Suprapubic skin (tissue), 4 donors: Measurements from ENCODE around the gene RAB22A. TPM values are rescaled to one million over a fixed set of nuclear protein-coding genes. Genes with fewer than 3 reads are reported as not detected.

Experiments
- DNase-seq, 2 donors: peaks; one replicate each; pipeline ENCODE4 v3.0.0-alpha.2; 2019; ENCODE audit warnings: low spot score in 2 of 2
- H3K27ac ChIP-seq: fragments of 200-600 bp; sonication (generic); one replicate; pipeline ENCODE4 v1.5.1; 2019
- H3K27me3 ChIP-seq: fragments of 200-600 bp; sonication (generic); one replicate; pipeline ENCODE4 v1.5.1; 2019
- H3K36me3 ChIP-seq: fragments of 200-600 bp; sonication (generic); one replicate; pipeline ENCODE4 v1.5.1; 2019
- H3K4me1 ChIP-seq: fragments of 200-600 bp; sonication (generic); one replicate; pipeline ENCODE4 v1.5.1; 2019
- H3K4me3 ChIP-seq: fragments of 200-600 bp; sonication (generic); one replicate; pipeline ENCODE4 v1.5.1; 2019; ENCODE audit warnings: mild to moderate bottlenecking
- H3K9me3 ChIP-seq: fragments of 200-600 bp; sonication (generic); one replicate; pipeline ENCODE4 v1.5.1; 2019
- EP300 ChIP-seq: sonication (generic); formaldehyde crosslinking; IDR thresholded peaks from one replicate; pipeline ENCODE4 v1.6.1; 2017; ENCODE audit warnings: antibody characterized with exemption
- POLR2A ChIP-seq, 2 donors: fragments of 450-650 bp; IDR thresholded peaks; one replicate each; pipeline ENCODE4 v1.6.1; 2017; ENCODE audit warnings: antibody characterized with exemption in 2 of 2, mild to moderate bottlenecking in 2 of 2, moderate library complexity in 2 of 2
- POLR2AphosphoS5 ChIP-seq, 3 donors: sonication (generic); formaldehyde crosslinking; IDR thresholded peaks; one replicate each; pipeline ENCODE4 v1.6.1; 2017; ENCODE audit warnings: antibody characterized with exemption in 3 of 3
- WGBS: methylation state at CpG from one replicate; pipeline ENCODE4 v1.1.5; 2018; 5-methylcytosine and 5-hydroxymethylcytosine counted together
- total RNA-seq, 4 donors: library from RNA; depleted of rRNA; stranded (reverse); fragments of >200 nt; gene quantifications; one replicate each; pipeline ENCODE4 v1.1.0, GENCODE V29; 2016
- TF ChIP-seq, protein P1 (sequence below), 2 donors: fragments of 200-600 bp in 1 of 2; fragments of 450-650 bp in 1 of 2; sonication (generic) in 1 of 2; IDR thresholded peaks; one replicate each; pipeline ENCODE4 v1.5.1; 2016 to 2019; ENCODE audit warnings: antibody characterized with exemption in 2 of 2, mild to moderate bottlenecking in 1 of 2, moderate library complexity in 1 of 2

RAB22A gene
- total RNA-seq, 4 donors from 2014 or later: 17.0 to 21.6 (median 19.1) TPM

DNA sequence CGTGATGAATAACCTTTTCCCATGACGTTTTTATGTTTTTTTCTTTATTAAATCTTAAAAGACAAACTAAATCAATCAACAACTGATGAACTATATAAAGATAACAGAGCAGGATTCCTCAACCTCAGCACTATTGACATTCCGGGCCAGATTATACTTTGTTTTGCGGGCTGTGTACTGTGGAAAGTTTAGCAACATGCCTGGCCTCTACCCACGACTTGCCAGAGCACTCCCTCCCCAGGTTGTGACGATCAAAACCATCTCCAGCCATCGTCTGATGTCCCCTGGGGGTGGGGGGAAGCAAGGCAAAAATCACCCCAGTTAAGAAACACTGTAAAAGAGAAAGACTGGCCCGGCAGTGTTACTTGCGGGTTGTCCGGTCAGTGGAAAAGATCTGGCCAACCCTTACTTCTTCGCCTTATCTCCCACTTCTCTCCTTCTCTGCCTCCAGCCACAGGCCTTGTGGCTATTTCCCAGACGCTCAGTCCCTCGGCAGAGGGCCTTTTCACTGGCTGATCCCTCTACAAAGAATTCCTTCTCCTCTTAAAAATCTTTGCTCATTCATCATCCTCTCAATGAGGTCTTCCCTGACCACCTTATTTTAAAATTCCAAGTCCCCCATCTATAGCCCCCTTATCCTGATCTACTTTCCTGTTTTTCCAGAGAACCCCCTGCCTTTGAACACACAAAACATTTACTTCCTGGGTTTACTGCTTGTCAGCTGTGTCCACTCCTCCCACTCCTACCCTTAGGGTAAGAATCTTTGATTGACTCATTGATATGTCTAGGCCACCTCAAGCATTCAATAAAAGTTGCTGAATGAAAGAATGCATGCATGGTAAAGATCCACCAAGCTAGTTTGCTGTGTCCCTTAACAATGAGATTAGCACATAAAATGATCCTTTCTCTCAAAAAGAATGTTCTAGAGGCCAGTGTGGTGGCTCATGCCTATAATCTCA is 14.7 kb upstream of the RAB22A start:
- no peak overlapping the region for H3K4me3 ChIP-seq
- no peak for TF ChIP-seq EP300
- H3K27me3 ChIP-seq: no peaks in the 10 kb centered on the region
- WGBS: 71% methylated on average over 13 of the region's 13 CpGs
- peaks cover 7% of the 10 kb centered on the region for H3K4me1 ChIP-seq
- DNase-seq: no peak
- no peak overlapping the region for H3K27ac ChIP-seq
- H3K36me3 ChIP-seq: no peaks in the 10 kb centered on the region
- H3K9me3 ChIP-seq: no peaks in the 10 kb centered on the region

DNA sequence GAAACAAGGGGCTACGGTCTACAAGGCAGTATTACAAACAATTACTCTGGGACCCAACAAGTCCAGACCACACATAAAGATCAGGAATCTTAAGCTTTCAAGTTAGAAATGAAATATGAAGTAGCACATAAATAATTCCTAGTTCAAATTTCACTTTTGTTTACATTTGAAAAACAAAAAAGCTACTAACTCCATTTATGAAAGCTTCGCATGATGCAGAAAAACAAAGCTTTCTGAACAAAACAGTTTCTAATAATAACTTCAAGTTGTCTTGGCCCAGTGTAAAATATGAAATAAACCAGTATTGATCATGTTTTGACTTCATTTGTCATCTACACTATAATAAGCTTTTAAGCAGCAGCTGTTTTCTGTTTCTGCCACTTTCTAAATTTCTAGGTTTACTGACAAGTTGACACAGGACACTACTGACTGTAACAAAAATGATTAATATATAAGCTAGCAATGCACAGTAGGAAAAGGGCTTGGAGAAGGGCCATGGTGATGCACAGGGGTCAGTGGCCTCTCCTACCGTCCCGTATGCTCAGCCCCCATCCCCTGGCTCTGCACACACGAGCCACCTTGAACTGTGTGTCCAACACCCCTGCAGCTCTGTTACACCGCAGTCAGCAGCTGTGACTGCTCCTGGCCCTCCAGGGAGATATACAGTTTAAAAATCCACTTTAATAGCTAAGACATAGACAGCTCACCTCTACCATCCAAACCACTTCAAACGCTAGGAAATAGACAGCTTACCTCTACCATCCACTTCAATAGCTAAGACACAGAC is 13.3 kb upstream of the RAB22A start:
- TF ChIP-seq POLR2A (IDR thresholded peaks at IDR 0.05) (no peak), EP300 (no peak), POLR2AphosphoS5 (IDR thresholded peaks at IDR 0.05) (no peak)
- TF ChIP-seq, protein P1, sequence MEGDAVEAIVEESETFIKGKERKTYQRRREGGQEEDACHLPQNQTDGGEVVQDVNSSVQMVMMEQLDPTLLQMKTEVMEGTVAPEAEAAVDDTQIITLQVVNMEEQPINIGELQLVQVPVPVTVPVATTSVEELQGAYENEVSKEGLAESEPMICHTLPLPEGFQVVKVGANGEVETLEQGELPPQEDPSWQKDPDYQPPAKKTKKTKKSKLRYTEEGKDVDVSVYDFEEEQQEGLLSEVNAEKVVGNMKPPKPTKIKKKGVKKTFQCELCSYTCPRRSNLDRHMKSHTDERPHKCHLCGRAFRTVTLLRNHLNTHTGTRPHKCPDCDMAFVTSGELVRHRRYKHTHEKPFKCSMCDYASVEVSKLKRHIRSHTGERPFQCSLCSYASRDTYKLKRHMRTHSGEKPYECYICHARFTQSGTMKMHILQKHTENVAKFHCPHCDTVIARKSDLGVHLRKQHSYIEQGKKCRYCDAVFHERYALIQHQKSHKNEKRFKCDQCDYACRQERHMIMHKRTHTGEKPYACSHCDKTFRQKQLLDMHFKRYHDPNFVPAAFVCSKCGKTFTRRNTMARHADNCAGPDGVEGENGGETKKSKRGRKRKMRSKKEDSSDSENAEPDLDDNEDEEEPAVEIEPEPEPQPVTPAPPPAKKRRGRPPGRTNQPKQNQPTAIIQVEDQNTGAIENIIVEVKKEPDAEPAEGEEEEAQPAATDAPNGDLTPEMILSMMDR (IDR thresholded peaks at IDR 0.05): no peak
- Histone ChIP-seq H3K27me3 (no peaks in the 10 kb centered on the region), H3K27ac (no peak overlapping the region), H3K4me1 (peaks cover 7% of the 10 kb centered on the region), H3K36me3 (no peaks in the 10 kb centered on the region), H3K4me3 (no peak overlapping the region), H3K9me3 (no peaks in the 10 kb centered on the region)
- no peak for DNase-seq
- WGBS: 78% methylated on average over 7 of the region's 7 CpGs

GRCh38 chr20:58297394-58297793 is 12.1 kb upstream of the RAB22A start:
- no peak overlapping the region for H3K27ac ChIP-seq
- no peaks in the 10 kb centered on the region for H3K27me3 ChIP-seq
- no peak for DNase-seq
- H3K9me3 ChIP-seq: no peaks in the 10 kb centered on the region
- no peak overlapping the region for H3K4me3 ChIP-seq
- TF ChIP-seq POLR2AphosphoS5 (IDR thresholded peaks at IDR 0.05) (no peak), EP300 (no peak)
- TF ChIP-seq, protein P1 (IDR thresholded peaks at IDR 0.05): no peak
- 46% methylated on average over 2 of the region's 2 CpGs for WGBS
- no peaks in the 10 kb centered on the region for H3K36me3 ChIP-seq
- peaks cover 7% of the 10 kb centered on the region for H3K4me1 ChIP-seq

GRCh38 chr20:58300321-58300720 is 9.2 kb upstream of the RAB22A start:
- H3K36me3 ChIP-seq: no peaks in the 10 kb centered on the region
- H3K27ac ChIP-seq: no peak overlapping the region
- DNase-seq: no peak
- TF ChIP-seq POLR2A (IDR thresholded peaks at IDR 0.05) (no peak), EP300 (no peak), POLR2AphosphoS5 (IDR thresholded peaks at IDR 0.05) (no peak)
- TF ChIP-seq, protein P1 (IDR thresholded peaks at IDR 0.05): no peak
- no peaks in the 10 kb centered on the region for H3K27me3 ChIP-seq
- no peaks in the 10 kb centered on the region for H3K4me1 ChIP-seq
- H3K4me3 ChIP-seq: no peak overlapping the region
- WGBS: 90% methylated on average over 5 of the region's 5 CpGs
- H3K9me3 ChIP-seq: no peaks in the 10 kb centered on the region

DNA sequence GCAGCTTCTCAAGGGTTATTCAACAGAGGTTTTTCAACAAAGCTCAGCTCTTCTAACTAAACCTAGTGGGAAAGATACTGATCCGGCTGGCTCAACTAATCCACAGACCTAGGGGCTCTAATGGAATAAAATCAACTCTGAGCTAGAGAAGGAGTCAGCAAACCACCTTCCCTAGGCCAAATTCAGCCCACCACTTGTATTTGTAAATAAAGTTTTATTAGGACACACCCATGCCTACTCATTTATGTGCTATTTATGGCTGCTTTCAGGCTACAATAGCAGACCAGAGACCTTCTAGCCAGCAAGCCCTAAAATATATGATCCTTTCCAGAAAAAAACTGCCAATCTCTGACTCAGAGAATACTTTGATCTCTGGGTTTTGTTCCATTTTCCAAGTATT is 6.0 kb upstream of the RAB22A start:
- H3K9me3 ChIP-seq: no peaks in the 10 kb centered on the region
- TF ChIP-seq EP300 (no peak), POLR2AphosphoS5 (IDR thresholded peaks at IDR 0.05) (no peak), POLR2A (IDR thresholded peaks at IDR 0.05) (no peak)
- TF ChIP-seq, protein P1 (IDR thresholded peaks at IDR 0.05): no peak
- H3K4me1 ChIP-seq: peaks cover 12% of the 10 kb centered on the region
- H3K4me3 ChIP-seq: no peak overlapping the region
- no peak for DNase-seq
- no peaks in the 10 kb centered on the region for H3K27me3 ChIP-seq
- WGBS: 100% methylated on average over 1 of the region's 1 CpG
- H3K36me3 ChIP-seq: no peaks in the 10 kb centered on the region
- no peak overlapping the region for H3K27ac ChIP-seq
